ENCODE data around the gene CIC.

CIC gene

DNA sequence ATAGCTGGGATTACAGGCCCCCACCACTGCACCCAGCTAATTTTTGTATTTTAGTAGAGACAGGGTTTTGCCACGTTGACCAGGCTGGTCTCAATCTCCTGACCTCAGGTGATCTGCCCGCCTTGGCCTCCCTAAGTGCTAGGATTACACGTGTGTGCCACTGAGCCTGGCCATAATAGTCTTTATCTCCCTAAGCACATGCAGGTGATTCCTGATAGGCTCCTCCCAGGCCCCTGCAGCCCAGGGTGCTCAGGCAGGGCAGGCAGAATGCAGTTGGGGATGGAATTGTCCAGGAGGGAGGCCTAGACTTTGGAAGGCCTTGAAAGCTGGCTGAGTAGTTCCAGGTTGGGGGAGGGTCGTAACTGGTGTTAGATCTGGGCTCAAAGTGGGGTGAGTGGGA lies 40.4 kb upstream of the CIC start:
- Histone ChIP-seq H4K20me1 (ENCODE audit: insufficient read depth, low read length) (no peaks in the 10 kb centered on the region), H3K36me3 (replicated peaks; ENCODE audit: insufficient read depth, low read length) (no peaks in the 10 kb centered on the region; the same call in 1 of the 2 replicates)

GRCh38 chr19:42229301-42229854 lies 39.7 kb upstream of the CIC start:
- no peaks in the 10 kb centered on the region; the same call in 1 of the 2 replicates for H3K36me3 ChIP-seq (replicated peaks; ENCODE audit: insufficient read depth, low read length)
- H3K9me2 ChIP-seq (replicated peaks; ENCODE audit: insufficient read depth, low read length) = no peaks in the 10 kb centered on the region
- no peaks in the 10 kb centered on the region for H3F3A ChIP-seq (ENCODE audit: insufficient read depth, low read length)
- no peak overlapping the region for H3K4me2 ChIP-seq (ENCODE audit: low read depth, low read length)
- H4K20me1 ChIP-seq (ENCODE audit: insufficient read depth, low read length) = no peaks in the 10 kb centered on the region
- no peak overlapping the region for H2AFZ ChIP-seq (ENCODE audit: low read length)
- peaks cover 47% of the 10 kb centered on the region for H3K79me2 ChIP-seq (ENCODE audit: low read length)
- H3K9me3 ChIP-seq (replicated peaks; ENCODE audit: insufficient read depth, low read length) = no peaks in the 10 kb centered on the region
- no peaks in the 10 kb centered on the region for H3K27me3 ChIP-seq (replicated peaks; ENCODE audit: insufficient read depth, low read length)
- no peaks in the 10 kb centered on the region for H3K4me1 ChIP-seq (ENCODE audit: low read length)
- no peak overlapping the region for H3K9ac ChIP-seq (ENCODE audit: low read length)
- no peak overlapping the region for H3K27ac ChIP-seq (ENCODE audit: low read length)
- H3K4me3 ChIP-seq (ENCODE audit: low read length) = no peak overlapping the region
- no peak for TF ChIP-seq EZH2phosphoT487 (IDR thresholded peaks at IDR 0.05; ENCODE audit: low read length)
- no peak for TF ChIP-seq EZH2 (optimal IDR thresholded peaks at IDR 0.05; ENCODE audit: low read depth, low read length)
- TF ChIP-seq, protein P1, sequence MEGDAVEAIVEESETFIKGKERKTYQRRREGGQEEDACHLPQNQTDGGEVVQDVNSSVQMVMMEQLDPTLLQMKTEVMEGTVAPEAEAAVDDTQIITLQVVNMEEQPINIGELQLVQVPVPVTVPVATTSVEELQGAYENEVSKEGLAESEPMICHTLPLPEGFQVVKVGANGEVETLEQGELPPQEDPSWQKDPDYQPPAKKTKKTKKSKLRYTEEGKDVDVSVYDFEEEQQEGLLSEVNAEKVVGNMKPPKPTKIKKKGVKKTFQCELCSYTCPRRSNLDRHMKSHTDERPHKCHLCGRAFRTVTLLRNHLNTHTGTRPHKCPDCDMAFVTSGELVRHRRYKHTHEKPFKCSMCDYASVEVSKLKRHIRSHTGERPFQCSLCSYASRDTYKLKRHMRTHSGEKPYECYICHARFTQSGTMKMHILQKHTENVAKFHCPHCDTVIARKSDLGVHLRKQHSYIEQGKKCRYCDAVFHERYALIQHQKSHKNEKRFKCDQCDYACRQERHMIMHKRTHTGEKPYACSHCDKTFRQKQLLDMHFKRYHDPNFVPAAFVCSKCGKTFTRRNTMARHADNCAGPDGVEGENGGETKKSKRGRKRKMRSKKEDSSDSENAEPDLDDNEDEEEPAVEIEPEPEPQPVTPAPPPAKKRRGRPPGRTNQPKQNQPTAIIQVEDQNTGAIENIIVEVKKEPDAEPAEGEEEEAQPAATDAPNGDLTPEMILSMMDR (IDR thresholded peaks at IDR 0.05; ENCODE audit: low read length) = no peak
- no peak for DNase-seq

More for the DNA sequence above, 40.4 kb upstream of the CIC start:
- no peak overlapping the region for H3K4me3 ChIP-seq (ENCODE audit: low read length)
- no peak overlapping the region for H3K27ac ChIP-seq (ENCODE audit: low read length)
- no peak overlapping the region for H3K9ac ChIP-seq (ENCODE audit: low read length)
- TF ChIP-seq EZH2 (optimal IDR thresholded peaks at IDR 0.05; ENCODE audit: low read depth, low read length) (no peak), EZH2phosphoT487 (IDR thresholded peaks at IDR 0.05; ENCODE audit: low read length) (no peak)
- TF ChIP-seq, protein P1 (IDR thresholded peaks at IDR 0.05; ENCODE audit: low read length) = no peak
- no peaks in the 10 kb centered on the region for H3K9me3 ChIP-seq (replicated peaks; ENCODE audit: insufficient read depth, low read length)
- no peak overlapping the region for H2AFZ ChIP-seq (ENCODE audit: low read length)
- no peaks in the 10 kb centered on the region for H3F3A ChIP-seq (ENCODE audit: insufficient read depth, low read length)
- H3K4me2 ChIP-seq (ENCODE audit: low read depth, low read length) = no peak overlapping the region
- no peak for DNase-seq
- no peaks in the 10 kb centered on the region for H3K9me2 ChIP-seq (replicated peaks; ENCODE audit: insufficient read depth, low read length)
- peaks cover 50% of the 10 kb centered on the region for H3K79me2 ChIP-seq (ENCODE audit: low read length)
- H3K4me1 ChIP-seq (ENCODE audit: low read length) = no peaks in the 10 kb centered on the region
- H3K27me3 ChIP-seq (replicated peaks; ENCODE audit: insufficient read depth, low read length) = no peaks in the 10 kb centered on the region

DNA sequence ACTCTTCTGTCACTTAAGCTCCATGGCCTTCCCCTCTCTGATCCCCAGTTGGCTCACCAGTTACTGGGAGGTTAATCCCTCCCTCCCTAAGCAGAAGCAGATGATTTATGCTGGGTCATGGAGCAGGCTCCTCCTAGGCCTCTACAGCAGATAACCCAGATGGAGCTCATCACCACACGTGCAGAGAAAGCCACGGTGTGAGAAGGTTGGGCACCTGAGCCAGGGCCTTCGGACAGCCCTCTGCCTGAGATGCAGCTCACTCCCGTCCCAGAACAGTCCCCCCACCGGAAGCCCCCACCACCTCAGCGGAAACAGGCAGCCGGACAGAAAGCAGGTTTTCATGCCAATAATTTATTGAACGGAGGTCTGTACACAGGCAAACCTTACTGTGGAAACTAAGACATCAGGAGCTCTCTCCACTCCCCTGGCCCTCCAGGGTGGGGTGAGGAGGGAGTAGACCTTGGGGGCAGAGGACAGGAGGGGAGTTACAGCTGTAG lies 39.1 kb upstream of the CIC start:
- H3K79me2 ChIP-seq (ENCODE audit: low read length) = peaks cover 42% of the 10 kb centered on the region
- no peak overlapping the region for H3K4me3 ChIP-seq (ENCODE audit: low read length)
- H3K9me3 ChIP-seq (replicated peaks; ENCODE audit: insufficient read depth, low read length) = no peaks in the 10 kb centered on the region
- H4K20me1 ChIP-seq (ENCODE audit: insufficient read depth, low read length) = no peaks in the 10 kb centered on the region
- no peaks in the 10 kb centered on the region for H3K9me2 ChIP-seq (replicated peaks; ENCODE audit: insufficient read depth, low read length)
- H3K4me2 ChIP-seq (ENCODE audit: low read depth, low read length) = no peak overlapping the region
- H3K4me1 ChIP-seq (ENCODE audit: low read length) = no peaks in the 10 kb centered on the region
- no peak overlapping the region for H3K27ac ChIP-seq (ENCODE audit: low read length)
- no peak overlapping the region for H3K9ac ChIP-seq (ENCODE audit: low read length)
- no peaks in the 10 kb centered on the region for H3F3A ChIP-seq (ENCODE audit: insufficient read depth, low read length)
- TF ChIP-seq EZH2phosphoT487 (IDR thresholded peaks at IDR 0.05; ENCODE audit: low read length) = no peak
- TF ChIP-seq EZH2 (optimal IDR thresholded peaks at IDR 0.05; ENCODE audit: low read depth, low read length) = no peak
- TF ChIP-seq, protein P1 (IDR thresholded peaks at IDR 0.05; ENCODE audit: low read length) = no peak
- no peaks in the 10 kb centered on the region; the same call in 1 of the 2 replicates for H3K36me3 ChIP-seq (replicated peaks; ENCODE audit: insufficient read depth, low read length)
- no peak overlapping the region for H2AFZ ChIP-seq (ENCODE audit: low read length)
- no peak for DNase-seq
- no peaks in the 10 kb centered on the region for H3K27me3 ChIP-seq (replicated peaks; ENCODE audit: insufficient read depth, low read length)
